Ectodermal cell (in vitro differentiated cells): ENCODE data around the gene RADIL.
"Not testable (repeated sequence)": the region's sequence is repeated elsewhere in the genome, so short reads cannot be mapped to it uniquely, and the experiment has no call there.

ENCODE experiments used
- H3K27ac ChIP-seq: 2 replicates; pipeline ENCODE4 v1.7.0; 2013; ENCODE audit warnings: mild to moderate bottlenecking, low read depth, low read length; ENCODE audit not compliant: insufficient read depth, poor library complexity, severe bottlenecking
- H3K27me3 ChIP-seq: 2 replicates; pipeline ENCODE4 v1.7.0; 2013; ENCODE audit warnings: mild to moderate bottlenecking, low read length; ENCODE audit not compliant: insufficient read depth, control insufficient read depth, poor library complexity, severe bottlenecking
- H3K36me3 ChIP-seq: one replicate; pipeline ENCODE4 v1.7.0; 2013; ENCODE audit warnings: low read length; ENCODE audit not compliant: control insufficient read depth, insufficient read depth
- H3K4me1 ChIP-seq: one replicate; pipeline ENCODE4 v1.7.0; 2013; ENCODE audit warnings: low read length; ENCODE audit not compliant: control insufficient read depth, insufficient read depth
- H3K4me3 ChIP-seq: 2 replicates; pipeline ENCODE4 v1.7.0; 2013; ENCODE audit warnings: low read depth, low read length, control low read depth; ENCODE audit not compliant: insufficient read depth
- H3K9me3 ChIP-seq: 2 replicates; pipeline ENCODE4 v1.7.0; 2013; ENCODE audit warnings: mild to moderate bottlenecking, low read length, moderate library complexity; ENCODE audit not compliant: control insufficient read depth
- WGBS, 2 experiments: methylation state at CpG; one replicate each; pipeline ENCODE4 v1.1.7; 2013; ENCODE audit warnings: missing lambda C conversion rate in 2 of 2; 5-methylcytosine and 5-hydroxymethylcytosine counted together

Gene RADIL

DNA sequence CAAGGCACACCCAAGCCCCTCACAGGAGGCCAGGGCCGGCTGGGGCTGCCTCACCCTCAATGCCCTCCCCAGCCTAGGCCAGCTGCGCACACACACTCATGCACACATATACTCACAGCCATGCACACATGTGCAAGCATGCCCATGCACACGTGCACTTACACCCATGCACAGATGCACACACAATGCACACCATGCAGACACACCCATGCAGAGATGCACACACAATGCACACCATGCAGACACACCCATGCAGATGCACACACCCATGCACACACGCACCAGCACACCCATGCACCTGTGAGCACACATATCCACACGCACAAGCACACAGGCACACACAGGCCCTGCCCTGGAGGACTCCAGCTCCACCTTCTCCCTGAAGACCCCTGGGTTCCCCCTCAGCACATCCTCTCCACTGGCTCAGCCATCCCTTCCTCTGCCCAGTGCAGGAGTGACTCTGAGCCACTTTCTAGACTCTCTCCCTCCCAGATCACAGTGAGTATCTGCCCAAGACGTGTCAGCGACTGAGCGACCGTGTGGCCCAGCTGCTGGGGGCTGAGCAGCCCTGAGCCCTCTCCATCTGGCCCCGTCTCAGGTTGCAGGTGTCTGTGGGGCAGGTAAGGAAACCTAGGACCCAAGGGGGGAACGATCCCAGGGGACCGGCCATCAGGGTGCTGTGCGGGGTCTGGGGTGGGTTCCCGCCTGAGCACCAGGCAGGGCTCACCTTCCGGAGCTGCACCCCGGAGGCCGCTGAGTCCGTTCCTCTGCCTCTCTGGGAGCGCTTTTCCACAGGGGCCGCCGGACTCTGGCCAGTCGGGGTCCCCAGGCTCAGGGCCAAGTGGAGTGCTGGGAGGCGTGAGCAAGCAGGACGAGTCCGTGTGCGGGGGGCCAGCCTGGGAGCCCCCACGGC lies 82.3 kb downstream of the RADIL start:
- Histone ChIP-seq H3K36me3 (no peaks in the 10 kb centered on the region), H3K4me3 (no peak overlapping the region), H3K9me3 (no peaks in the 10 kb centered on the region), H3K27ac (no peak overlapping the region), H3K4me1 (no peaks in the 10 kb centered on the region), H3K27me3 (no peaks in the 10 kb centered on the region)
- 90% methylated on average over 27 of the region's 27 CpGs for WGBS, 2 experiments

DNA sequence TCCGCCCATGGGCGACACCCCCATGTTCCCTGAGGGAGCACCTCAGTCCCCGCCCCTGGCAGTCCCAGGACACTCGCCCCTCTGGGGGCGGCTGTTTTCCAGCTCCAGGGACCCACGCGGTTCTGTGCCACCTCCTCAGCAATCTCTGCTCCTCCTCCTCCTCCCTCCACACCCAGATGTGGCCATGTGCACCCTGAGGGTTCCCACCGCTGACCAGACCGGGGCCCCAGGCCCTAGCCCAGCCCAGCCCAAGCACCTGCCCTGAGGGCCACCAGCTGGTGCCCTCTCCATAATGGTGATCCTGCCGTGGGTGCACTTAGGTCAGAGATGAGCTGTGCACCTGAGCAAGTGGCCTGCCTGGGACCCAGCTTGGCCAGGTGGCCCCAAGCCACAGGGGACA lies 83.0 kb downstream of the RADIL start:
- Histone ChIP-seq H3K36me3 (no peaks in the 10 kb centered on the region), H3K27ac (no peak overlapping the region), H3K4me3 (no peak overlapping the region), H3K9me3 (no peaks in the 10 kb centered on the region), H3K4me1 (no peaks in the 10 kb centered on the region), H3K27me3 (no peaks in the 10 kb centered on the region)
- WGBS, 2 experiments = 89 to 91% methylated on average over 10 of the region's 10 CpGs

DNA sequence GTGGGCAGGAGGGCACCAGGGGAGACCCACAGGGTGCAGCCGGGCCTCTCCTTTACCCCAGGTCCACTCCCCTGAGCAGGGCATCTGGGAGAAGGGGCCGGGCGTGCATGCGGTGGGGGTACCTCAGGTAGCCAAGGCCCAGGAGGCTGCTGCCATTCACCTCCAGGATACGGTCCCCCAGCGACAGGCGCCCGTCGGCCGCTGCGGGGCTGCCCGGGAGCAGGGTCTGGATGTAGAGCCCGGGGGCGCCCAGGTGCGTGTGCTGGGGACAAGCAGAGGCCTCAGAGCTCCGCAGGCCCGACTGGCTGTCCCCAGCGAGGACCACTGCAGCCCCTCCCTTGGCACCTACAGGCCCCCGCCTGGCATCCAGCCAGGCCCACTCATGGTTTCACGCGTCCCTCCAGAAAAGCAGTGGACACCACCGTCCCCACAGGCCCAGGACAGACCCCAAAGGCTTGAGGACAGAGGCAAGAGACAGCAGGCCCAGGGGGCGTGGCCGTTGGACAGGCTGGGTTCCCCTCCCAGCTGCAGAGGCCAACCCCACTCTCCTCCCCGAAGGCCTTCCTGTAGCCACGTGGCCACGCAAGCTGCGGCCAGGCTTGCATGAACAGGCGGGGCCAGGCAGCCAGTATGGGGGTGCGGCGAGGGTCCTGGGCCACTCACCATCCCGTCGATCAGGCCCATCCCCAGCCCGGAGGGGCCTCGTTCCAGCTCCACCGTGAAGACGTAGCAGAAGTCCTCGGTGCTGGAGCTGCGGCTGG lies 83.8 kb downstream of the RADIL start:
- H3K36me3 ChIP-seq = no peaks in the 10 kb centered on the region
- no peaks in the 10 kb centered on the region for H3K9me3 ChIP-seq
- H3K27ac ChIP-seq = no peak overlapping the region
- H3K4me1 ChIP-seq = no peaks in the 10 kb centered on the region
- no peak overlapping the region for H3K4me3 ChIP-seq
- 86 to 87% methylated on average over 39 of the region's 39 CpGs for WGBS, 2 experiments
- no peaks in the 10 kb centered on the region for H3K27me3 ChIP-seq

DNA sequence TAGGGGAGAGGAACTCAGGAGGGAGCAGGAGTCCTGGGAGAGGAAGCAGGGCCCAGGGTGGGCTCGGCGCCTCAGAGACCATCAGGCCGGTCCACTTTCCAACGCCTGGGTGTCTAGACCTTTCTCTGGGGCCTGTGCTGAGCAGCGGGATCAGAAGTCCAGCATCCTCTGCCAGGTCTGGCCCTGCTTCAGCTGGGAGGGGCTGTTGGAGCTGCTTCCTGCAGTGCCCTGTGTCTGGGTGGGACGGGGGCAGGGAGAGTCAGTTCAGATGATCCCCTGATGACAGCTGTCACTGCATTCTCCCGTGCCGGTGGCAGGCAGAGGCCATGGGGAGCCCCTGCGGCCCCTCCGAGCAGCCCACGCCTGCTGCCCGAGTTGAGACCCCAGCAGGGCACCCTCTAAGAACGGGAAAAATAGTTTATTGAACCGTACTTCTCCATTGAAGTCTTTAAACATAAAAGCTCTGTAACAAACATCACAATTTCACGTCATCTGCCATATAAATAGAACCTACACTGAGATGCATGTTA lies 84.7 kb downstream of the RADIL start:
- WGBS, 2 experiments = 91 to 92% methylated on average over 15 of the region's 15 CpGs
- H3K4me1 ChIP-seq = no peaks in the 10 kb centered on the region
- H3K36me3 ChIP-seq = no peaks in the 10 kb centered on the region
- H3K27me3 ChIP-seq = no peaks in the 10 kb centered on the region
- no peak overlapping the region for H3K27ac ChIP-seq
- H3K9me3 ChIP-seq = no peaks in the 10 kb centered on the region
- H3K4me3 ChIP-seq = no peak overlapping the region

DNA sequence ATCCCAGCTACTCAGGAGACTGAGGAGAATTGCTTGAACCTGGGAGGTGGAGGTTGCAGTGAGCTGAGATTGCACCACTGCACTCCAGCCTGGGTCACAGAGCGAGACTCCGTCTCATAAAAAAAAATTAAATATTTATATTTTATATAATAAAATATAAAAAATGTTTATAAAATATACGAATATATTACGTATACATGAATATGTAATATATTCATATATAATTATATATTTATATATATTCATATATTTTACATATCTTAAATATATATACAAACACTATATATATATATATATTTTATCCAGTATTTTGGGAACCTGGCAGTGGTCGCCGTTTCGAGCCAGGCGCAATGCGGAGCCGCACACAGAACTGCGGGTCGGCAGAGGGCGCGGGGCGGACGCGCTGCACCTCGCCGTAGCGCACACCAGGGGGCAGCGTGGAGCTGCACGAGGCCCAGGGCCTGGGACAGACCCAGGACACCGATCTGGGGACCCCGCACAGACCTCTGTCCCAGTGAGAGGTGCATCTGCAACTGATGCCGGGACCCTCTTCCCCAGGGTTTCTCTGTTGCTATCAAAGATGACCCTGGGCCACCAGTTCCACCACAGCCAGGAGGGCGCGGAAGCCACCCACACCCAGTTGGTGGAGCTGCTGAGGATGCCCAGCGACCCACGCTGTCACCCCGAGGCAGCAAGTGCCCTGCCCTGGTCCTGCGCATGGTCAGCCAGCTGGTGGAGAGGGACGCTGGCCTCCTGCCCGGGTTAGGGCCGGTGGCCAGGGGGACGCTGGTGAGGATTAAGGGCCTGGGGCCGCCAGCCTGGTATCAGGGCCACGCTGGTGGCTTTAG lies 85.4 kb downstream of the RADIL start:
- H3K9me3 ChIP-seq = no peaks in the 10 kb centered on the region
- H3K4me3 ChIP-seq = no peak overlapping the region
- no peaks in the 10 kb centered on the region for H3K36me3 ChIP-seq
- 40% methylated on average over 33 of the region's 37 CpGs for WGBS, 2 experiments
- H3K27ac ChIP-seq = no peak overlapping the region
- no peaks in the 10 kb centered on the region for H3K4me1 ChIP-seq
- H3K27me3 ChIP-seq = no peaks in the 10 kb centered on the region

DNA sequence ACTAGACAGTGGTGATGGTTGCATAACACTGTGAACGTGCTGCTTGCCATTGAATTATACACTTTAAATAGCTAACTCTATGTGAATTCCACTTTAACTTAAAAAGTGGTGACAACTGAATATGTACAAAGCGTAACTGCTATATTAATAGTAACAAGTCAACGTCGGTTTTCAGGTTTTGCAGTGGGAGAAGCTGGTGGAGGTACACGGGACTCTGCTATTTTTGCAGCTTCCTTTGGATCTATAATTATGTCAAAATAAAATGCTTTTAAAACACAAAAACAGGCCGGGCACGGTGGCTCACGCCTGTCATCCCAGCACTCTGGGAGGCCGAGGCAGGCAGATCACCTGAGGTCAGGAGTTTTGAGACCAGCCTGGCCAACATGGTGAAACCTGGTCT lies 87.1 kb downstream of the RADIL start:
- Histone ChIP-seq H3K4me1 (no peaks in the 10 kb centered on the region), H3K27me3 (no peaks in the 10 kb centered on the region), H3K27ac (no peak overlapping the region), H3K9me3 (no peaks in the 10 kb centered on the region), H3K36me3 (no peaks in the 10 kb centered on the region), H3K4me3 (no peak overlapping the region)
- WGBS, 2 experiments = 91 to 93% methylated on average over 9 of the region's 9 CpGs

DNA sequence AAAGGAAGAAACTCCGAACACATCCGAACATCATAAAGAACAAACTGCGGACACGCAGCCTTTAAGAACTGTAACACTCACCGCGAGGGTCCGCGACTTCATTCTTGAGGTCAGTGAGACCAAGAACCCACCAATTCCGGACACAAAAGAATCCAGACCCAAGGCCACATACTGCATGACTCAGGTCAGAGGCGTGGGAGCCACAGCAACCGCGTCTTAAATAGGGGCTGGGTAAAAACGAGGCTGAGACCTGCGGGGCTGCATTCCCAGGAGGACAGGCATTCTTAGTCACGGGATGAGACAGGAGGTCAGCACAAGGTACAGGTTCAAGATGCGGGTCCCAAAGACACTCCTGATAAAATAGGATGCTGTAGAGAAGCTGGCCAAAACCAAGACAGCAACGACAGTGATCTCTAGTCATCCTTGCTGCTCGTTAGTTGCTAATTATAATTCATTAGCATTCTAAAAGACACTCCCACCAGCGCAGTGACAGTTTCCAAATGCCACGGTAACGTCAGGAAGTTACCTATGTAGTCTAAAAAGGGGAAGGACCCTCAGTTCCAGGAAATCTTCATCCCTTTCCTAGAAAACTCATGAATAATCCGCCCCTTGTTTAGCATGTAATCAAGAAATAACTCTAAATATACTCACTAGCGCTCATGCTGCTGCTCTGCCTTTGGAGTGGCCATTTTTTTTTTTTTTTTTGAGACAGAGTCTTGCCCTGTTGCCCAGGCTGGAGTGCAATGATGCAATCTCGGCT lies 88.7 kb downstream of the RADIL start:
- WGBS, 2 experiments = 87 to 90% methylated on average over 24 of the region's 24 CpGs
- H3K27ac ChIP-seq = no peak overlapping the region
- no peaks in the 10 kb centered on the region for H3K9me3 ChIP-seq

DNA sequence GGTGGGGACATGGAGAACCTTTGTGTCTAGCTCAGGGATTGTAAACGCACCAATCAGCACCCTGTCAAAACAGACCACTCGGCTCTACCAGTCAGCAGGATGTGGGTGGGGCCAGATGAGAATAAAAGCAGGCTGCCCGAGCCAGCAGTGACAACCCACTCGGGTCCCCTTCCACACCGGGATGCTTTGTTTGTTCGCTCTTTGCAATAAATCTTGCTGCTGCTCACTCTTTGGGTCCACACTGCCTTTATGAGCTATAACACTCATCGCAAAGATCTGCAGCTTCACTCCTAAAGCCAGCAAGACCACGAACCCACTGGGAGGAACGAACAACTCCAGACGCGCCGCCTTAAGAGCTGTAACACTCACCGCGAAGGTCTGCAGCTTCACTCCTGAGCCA lies 89.3 kb downstream of the RADIL start:
- not testable (repeated sequence) for H3K36me3 ChIP-seq, H3K27ac ChIP-seq
- 93% methylated on average over 14 of the region's 14 CpGs for WGBS, 2 experiments

More for the DNA sequence above, 88.7 kb downstream of the RADIL start:
- no peaks in the 10 kb centered on the region for H3K27me3 ChIP-seq
- no peaks in the 10 kb centered on the region for H3K4me1 ChIP-seq
- H3K36me3 ChIP-seq = no peaks in the 10 kb centered on the region
- H3K4me3 ChIP-seq = no peak overlapping the region

DNA sequence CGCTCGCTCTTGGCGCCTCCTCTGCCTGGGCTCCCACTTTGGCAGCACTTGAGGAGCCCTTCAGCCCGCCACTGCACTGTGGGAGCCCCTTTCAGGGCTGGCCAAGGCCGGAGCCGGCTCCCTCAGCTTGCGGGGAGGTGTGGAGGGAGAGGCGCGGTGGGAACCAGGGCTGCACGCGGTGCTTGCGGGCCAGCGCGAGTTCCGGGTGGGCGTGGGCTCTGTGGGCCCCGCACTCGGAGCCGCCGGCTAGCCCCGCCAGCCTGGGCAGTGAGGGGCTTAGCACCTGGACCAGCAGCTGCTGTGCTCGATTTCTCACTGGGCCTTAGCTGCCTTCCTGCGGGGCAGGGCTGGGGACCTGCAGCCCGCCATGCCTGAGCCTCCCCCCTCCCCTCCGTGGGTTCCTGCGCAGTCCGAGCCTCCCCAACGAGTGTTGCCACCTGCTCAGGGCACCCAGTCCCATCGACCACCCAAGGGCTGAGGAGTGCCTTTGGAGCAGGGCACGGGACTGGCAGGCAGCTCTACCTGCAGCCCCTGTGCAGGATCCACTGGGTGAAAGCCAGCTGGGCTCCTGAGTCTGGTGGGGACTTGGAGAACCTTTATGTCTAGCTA lies 90.0 kb downstream of the RADIL start:
- not testable (repeated sequence) for H3K36me3 ChIP-seq, H3K4me1 ChIP-seq, H3K9me3 ChIP-seq, H3K27me3 ChIP-seq, H3K4me3 ChIP-seq, H3K27ac ChIP-seq
- WGBS, 2 experiments = 95 to 96% methylated on average over 30 of the region's 30 CpGs

More for the DNA sequence above, 89.3 kb downstream of the RADIL start:
- not testable (repeated sequence) for H3K27me3 ChIP-seq, H3K4me1 ChIP-seq, H3K4me3 ChIP-seq, H3K9me3 ChIP-seq
